Suprapubic skin (tissue), 4 donors: ENCODE results near the gene ANO2. TPM values are rescaled to one million over a fixed set of nuclear protein-coding genes. Genes with fewer than 3 reads are reported as not detected.

Experiments used
- DNase-seq, 2 donors: peaks; one replicate each; pipeline ENCODE4 v3.0.0-alpha.2; 2019; ENCODE audit warnings: low spot score in 2 of 2
- H3K27ac ChIP-seq: fragments of 200-600 bp; sonication (generic); one replicate; pipeline ENCODE4 v1.5.1; 2019
- H3K27me3 ChIP-seq: fragments of 200-600 bp; sonication (generic); one replicate; pipeline ENCODE4 v1.5.1; 2019
- H3K36me3 ChIP-seq: fragments of 200-600 bp; sonication (generic); one replicate; pipeline ENCODE4 v1.5.1; 2019
- H3K4me1 ChIP-seq: fragments of 200-600 bp; sonication (generic); one replicate; pipeline ENCODE4 v1.5.1; 2019
- H3K4me3 ChIP-seq: fragments of 200-600 bp; sonication (generic); one replicate; pipeline ENCODE4 v1.5.1; 2019; ENCODE audit warnings: mild to moderate bottlenecking
- H3K9me3 ChIP-seq: fragments of 200-600 bp; sonication (generic); one replicate; pipeline ENCODE4 v1.5.1; 2019
- EP300 ChIP-seq: sonication (generic); formaldehyde crosslinking; IDR thresholded peaks from one replicate; pipeline ENCODE4 v1.6.1; 2017; ENCODE audit warnings: antibody characterized with exemption
- POLR2A ChIP-seq, 2 donors: fragments of 450-650 bp; IDR thresholded peaks; one replicate each; pipeline ENCODE4 v1.6.1; 2017; ENCODE audit warnings: antibody characterized with exemption in 2 of 2, mild to moderate bottlenecking in 2 of 2, moderate library complexity in 2 of 2
- POLR2AphosphoS5 ChIP-seq, 3 donors: sonication (generic); formaldehyde crosslinking; IDR thresholded peaks; one replicate each; pipeline ENCODE4 v1.6.1; 2017; ENCODE audit warnings: antibody characterized with exemption in 3 of 3
- WGBS: methylation state at CpG from one replicate; pipeline ENCODE4 v1.1.5; 2018; 5-methylcytosine and 5-hydroxymethylcytosine counted together
- total RNA-seq, 4 donors: library from RNA; depleted of rRNA; stranded (reverse); fragments of >200 nt; gene quantifications; one replicate each; pipeline ENCODE4 v1.1.0, GENCODE V29; 2016
- TF ChIP-seq, protein P1 (sequence below), 2 donors: fragments of 200-600 bp in 1 of 2; fragments of 450-650 bp in 1 of 2; sonication (generic) in 1 of 2; IDR thresholded peaks; one replicate each; pipeline ENCODE4 v1.5.1; 2016 to 2019; ENCODE audit warnings: antibody characterized with exemption in 2 of 2, mild to moderate bottlenecking in 1 of 2, moderate library complexity in 1 of 2

Gene ANO2
- total RNA-seq, 4 donors from 2014 or later, result 1.1 to 9.7 (median 2.0) TPM

DNA sequence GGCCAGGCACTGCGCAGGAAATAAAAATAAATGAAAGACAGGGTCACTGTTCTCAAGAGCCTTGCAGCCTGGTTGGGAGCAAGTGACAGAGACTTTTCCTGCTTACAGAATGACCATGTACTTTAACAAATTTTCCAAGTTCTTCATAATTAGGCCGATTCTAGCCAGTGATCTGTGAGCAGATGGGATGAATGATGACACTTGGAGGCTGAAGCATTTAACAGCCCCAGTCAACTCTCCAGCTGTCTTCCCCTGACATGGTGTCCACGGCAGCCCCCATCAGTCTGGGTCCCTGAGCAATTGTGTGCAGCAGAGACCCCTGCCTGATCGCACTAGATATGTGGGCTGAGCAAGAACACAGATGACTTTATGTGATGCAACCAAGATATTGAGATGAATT lies 314.3 kb downstream of the ANO2 start:
- no peak for TF ChIP-seq POLR2A (IDR thresholded peaks at IDR 0.05)
- H3K36me3 ChIP-seq, result no peaks in the 10 kb centered on the region
- no peak for DNase-seq
- H3K4me1 ChIP-seq, result no peaks in the 10 kb centered on the region
- peaks cover 23% of the 10 kb centered on the region for H3K27me3 ChIP-seq
- H3K4me3 ChIP-seq, result no peak overlapping the region
- no peaks in the 10 kb centered on the region for H3K9me3 ChIP-seq
- H3K27ac ChIP-seq, result no peak overlapping the region
- WGBS, result 93% methylated on average over 4 of the region's 4 CpGs

DNA sequence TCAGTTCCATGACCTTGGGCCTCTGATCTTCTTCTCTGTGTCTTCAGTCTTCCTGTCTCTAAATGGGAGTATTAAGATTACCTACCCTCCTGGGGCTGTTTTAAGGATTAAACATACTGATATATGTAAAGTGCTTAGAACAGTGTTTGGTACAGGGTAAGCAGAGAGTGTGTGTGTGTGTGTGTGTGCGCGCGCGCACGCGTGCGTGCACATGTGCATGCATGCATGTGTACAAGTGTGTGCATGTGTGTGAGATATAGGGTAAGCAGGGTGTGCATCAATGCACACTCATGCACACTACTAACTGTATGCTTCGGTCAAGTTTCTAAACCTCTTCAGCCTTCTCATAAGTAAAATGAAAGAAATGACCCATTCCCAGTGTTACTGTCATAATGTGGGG lies 316.6 kb downstream of the ANO2 start:
- 97% methylated on average over 8 of the region's 8 CpGs for WGBS
- Histone ChIP-seq H3K27ac (no peak overlapping the region), H3K4me1 (no peaks in the 10 kb centered on the region), H3K4me3 (no peak overlapping the region), H3K36me3 (no peaks in the 10 kb centered on the region), H3K9me3 (no peaks in the 10 kb centered on the region), H3K27me3 (peaks cover 10% of the 10 kb centered on the region)
- TF ChIP-seq EP300, result no peak
- TF ChIP-seq POLR2AphosphoS5 (IDR thresholded peaks at IDR 0.05), result no peak
- TF ChIP-seq POLR2A (IDR thresholded peaks at IDR 0.05), result no peak
- TF ChIP-seq, protein P1, sequence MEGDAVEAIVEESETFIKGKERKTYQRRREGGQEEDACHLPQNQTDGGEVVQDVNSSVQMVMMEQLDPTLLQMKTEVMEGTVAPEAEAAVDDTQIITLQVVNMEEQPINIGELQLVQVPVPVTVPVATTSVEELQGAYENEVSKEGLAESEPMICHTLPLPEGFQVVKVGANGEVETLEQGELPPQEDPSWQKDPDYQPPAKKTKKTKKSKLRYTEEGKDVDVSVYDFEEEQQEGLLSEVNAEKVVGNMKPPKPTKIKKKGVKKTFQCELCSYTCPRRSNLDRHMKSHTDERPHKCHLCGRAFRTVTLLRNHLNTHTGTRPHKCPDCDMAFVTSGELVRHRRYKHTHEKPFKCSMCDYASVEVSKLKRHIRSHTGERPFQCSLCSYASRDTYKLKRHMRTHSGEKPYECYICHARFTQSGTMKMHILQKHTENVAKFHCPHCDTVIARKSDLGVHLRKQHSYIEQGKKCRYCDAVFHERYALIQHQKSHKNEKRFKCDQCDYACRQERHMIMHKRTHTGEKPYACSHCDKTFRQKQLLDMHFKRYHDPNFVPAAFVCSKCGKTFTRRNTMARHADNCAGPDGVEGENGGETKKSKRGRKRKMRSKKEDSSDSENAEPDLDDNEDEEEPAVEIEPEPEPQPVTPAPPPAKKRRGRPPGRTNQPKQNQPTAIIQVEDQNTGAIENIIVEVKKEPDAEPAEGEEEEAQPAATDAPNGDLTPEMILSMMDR (IDR thresholded peaks at IDR 0.05), result no peak
- DNase-seq, result no peak

- no peak for DNase-seq
- TF ChIP-seq, protein P1 (IDR thresholded peaks at IDR 0.05), result no peak
- Histone ChIP-seq H3K4me1 (no peaks in the 10 kb centered on the region), H3K36me3 (no peaks in the 10 kb centered on the region), H3K27ac (no peak overlapping the region), H3K4me3 (no peak overlapping the region), H3K9me3 (no peaks in the 10 kb centered on the region), H3K27me3 (peaks cover 8% of the 10 kb centered on the region)
- 87% methylated on average over 8 of the region's 8 CpGs for WGBS
These were observed 317.9 kb downstream of the ANO2 start for GRCh38 chr12:5627053-5627630.

- no peak for DNase-seq
- 89% methylated on average over 7 of the region's 7 CpGs for WGBS
- Histone ChIP-seq H3K27ac (no peak overlapping the region), H3K4me1 (no peaks in the 10 kb centered on the region), H3K36me3 (no peaks in the 10 kb centered on the region), H3K4me3 (no peak overlapping the region), H3K9me3 (no peaks in the 10 kb centered on the region), H3K27me3 (peaks cover 8% of the 10 kb centered on the region)
- TF ChIP-seq POLR2A (IDR thresholded peaks at IDR 0.05) (no peak), POLR2AphosphoS5 (IDR thresholded peaks at IDR 0.05) (no peak), EP300 (no peak)
- TF ChIP-seq, protein P1 (IDR thresholded peaks at IDR 0.05), result no peak
These were observed 318.9 kb downstream of the ANO2 start for GRCh38 chr12:5626151-5626550.

DNA sequence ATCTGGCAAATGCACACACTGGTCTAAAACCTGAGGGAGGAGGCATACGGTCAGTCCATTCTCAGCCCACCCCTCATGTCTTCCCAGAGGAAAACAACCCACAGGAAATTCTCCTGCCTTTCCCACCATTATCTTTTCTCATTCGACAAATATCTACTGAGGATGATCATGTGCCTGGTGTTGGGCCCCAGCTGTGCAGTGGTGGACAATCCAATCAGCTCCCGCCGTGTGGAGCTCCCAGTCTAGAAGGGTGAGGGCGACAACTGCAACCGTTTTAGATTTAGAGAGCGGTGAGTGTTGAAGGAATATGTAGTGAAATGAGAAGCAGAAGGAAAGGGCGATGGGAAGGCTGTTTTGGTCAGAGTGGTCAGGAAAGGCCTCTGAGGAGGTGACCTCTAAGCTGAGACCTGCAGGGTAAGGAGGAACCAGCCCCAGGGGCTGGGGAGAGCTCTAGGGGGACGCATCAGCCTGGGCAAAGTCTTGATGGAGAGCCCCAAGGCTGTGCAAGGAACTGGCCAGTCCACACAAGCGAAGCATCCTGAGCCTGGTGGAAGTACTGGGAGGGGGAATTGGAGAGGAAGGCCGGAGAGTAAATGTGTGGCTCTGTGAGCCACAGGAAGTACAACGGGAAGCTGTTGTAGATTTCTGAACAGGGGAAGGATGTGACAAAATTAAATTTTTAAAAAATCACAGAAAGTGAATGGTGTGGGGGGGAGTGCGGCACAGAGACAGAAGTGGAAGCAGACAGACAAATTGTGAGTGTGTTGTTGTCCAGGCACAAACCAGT lies 320.4 kb downstream of the ANO2 start:
- no peak overlapping the region for H3K4me3 ChIP-seq
- TF ChIP-seq, protein P1 (IDR thresholded peaks at IDR 0.05), result no peak
- no peak for TF ChIP-seq POLR2AphosphoS5 (IDR thresholded peaks at IDR 0.05)
- no peak for TF ChIP-seq POLR2A (IDR thresholded peaks at IDR 0.05)
- no peak for TF ChIP-seq EP300
- WGBS, result 81% methylated on average over 13 of the region's 13 CpGs
- DNase-seq, result no peak
- no peaks in the 10 kb centered on the region for H3K36me3 ChIP-seq
- H3K27me3 ChIP-seq, result peaks cover 6% of the 10 kb centered on the region
- no peaks in the 10 kb centered on the region for H3K9me3 ChIP-seq
- H3K4me1 ChIP-seq, result no peaks in the 10 kb centered on the region
- no peak overlapping the region for H3K27ac ChIP-seq
